HCT116 (cell line): ENCODE results near the gene ZNF862. TPM values are rescaled to one million over a fixed set of nuclear protein-coding genes. Genes with fewer than 3 reads are reported as not detected.

Experiments used
- ATAC-seq: fragments of 200-7000 bp; cut with Tn5 transposase; 2 replicates; pipeline ENCODE4 v1.9.1; 2020; ENCODE audit warnings: mild to moderate bottlenecking, moderate library complexity
- BruUV-seq: library from RNA; stranded (reverse); fragments of 400-500 nt; replicated peaks from 2 replicates; lab custom pipeline; 2021; lab: Mats Ljungman, UMichigan
- CTCF ChIA-PET: fragments of 300-600 bp; sonication (Branson Sonifier 250); formaldehyde crosslinking; loops from one replicate; lab custom pipeline; 2021; ENCODE audit warnings: antibody characterized with exemption; lab: Charles Lee
- POLR2A ChIA-PET: fragments of 300-600, 350-600 bp; sonication (Branson Sonifier 250); formaldehyde crosslinking; loops from one replicate; lab custom pipeline; 2021; ENCODE audit warnings: antibody characterized with exemption; lab: Charles Lee
- RAD21 ChIA-PET, 2 experiments: fragments of 300-600 bp; sonication (Branson Sonifier 250); formaldehyde crosslinking; loops; one replicate each; lab custom pipeline; 2023; ENCODE audit warnings: low total read pairs in 2 of 2; ENCODE audit not compliant: uncharacterized antibody in 2 of 2, unreplicated experiment in 2 of 2, low non-redundant PET in 1 of 2; lab: Charles Lee
- DNase-seq: peaks from one replicate; pipeline ENCODE4 v3.0.0-alpha.2; 2010; ENCODE audit warnings: low read depth, low spot score
- H2AFZ ChIP-seq: fragments of 200-600 bp; shearing (Covaris generic), sonication (generic); 2 replicates; pipeline ENCODE4 v1.6.1; 2017; ENCODE audit warnings: low read depth, mixed run types, mixed read lengths, antibody characterized with exemption, low read length; ENCODE audit not compliant: poor library complexity, severe bottlenecking
- H3K27ac ChIP-seq: 2 replicates; pipeline ENCODE4 v1.5.1; 2012; ENCODE audit warnings: low read depth, low read length
- H3K27me3 ChIP-seq: fragments of 200-600 bp; sonication (generic); 2 replicates; pipeline ENCODE4 v1.6.1; 2016; ENCODE audit warnings: mixed run types, low read length, mixed read lengths; ENCODE audit not compliant: insufficient read depth
- H3K36me3 ChIP-seq, 2 experiments: fragments of 200-500 bp in 1 of 2; fragments of 200-600 bp in 1 of 2; sonication (Bioruptor generic) in 1 of 2; sonication (generic) in 1 of 2; 2 replicates each; pipeline versions ENCODE4 v1.5.1 to v1.6.1; 2014 to 2016; ENCODE audit warnings: low read length in 2 of 2, inconsistent platforms in 1 of 2, mixed read lengths in 1 of 2, mixed run types in 1 of 2; ENCODE audit not compliant: insufficient read depth in 2 of 2, control insufficient read depth in 1 of 2
- H3K4me1 ChIP-seq, 2 experiments: fragments of 200-600 bp in 1 of 2; sonication (generic) in 1 of 2; 2 replicates each; pipeline versions ENCODE4 v1.5.1 to v1.6.1; 2012 to 2017; ENCODE audit warnings: low read length in 2 of 2, inconsistent platforms in 1 of 2, mild to moderate bottlenecking in 1 of 2, mixed read lengths in 1 of 2, mixed run types in 1 of 2, moderate library complexity in 1 of 2; ENCODE audit not compliant: insufficient read depth in 2 of 2, control insufficient read depth in 1 of 2
- H3K4me2 ChIP-seq: fragments of 200-600 bp; sonication (generic); 2 replicates; pipeline ENCODE4 v1.6.1; 2017; ENCODE audit warnings: mixed run types, low read length, mixed read lengths
- H3K4me3 ChIP-seq, 2 experiments: fragments of 200-600 bp in 1 of 2; sonication (generic) in 1 of 2; replicated peaks in 1 of 2; 2 replicates each; pipeline ENCODE4 v1.5.1; 2011 to 2016; ENCODE audit warnings: low read length in 2 of 2, control low read depth in 1 of 2, low read depth in 1 of 2, mild to moderate bottlenecking in 1 of 2, mixed read lengths in 1 of 2, mixed run types in 1 of 2
- H3K79me2 ChIP-seq: fragments of 200-600 bp; sonication (generic); 2 replicates; pipeline ENCODE4 v1.6.1; 2017; ENCODE audit warnings: mild to moderate bottlenecking, mixed run types, low read length, moderate library complexity, mixed read lengths; ENCODE audit not compliant: insufficient read depth
- H3K9ac ChIP-seq: fragments of 200-600 bp; sonication (generic); 2 replicates; pipeline ENCODE4 v1.6.1; 2016; ENCODE audit warnings: low read length, mixed read lengths
- H3K9me2 ChIP-seq: fragments of 200-600 bp; sonication (generic), shearing (Covaris generic); 2 replicates; pipeline ENCODE4 v1.6.1; 2017; ENCODE audit warnings: mixed run types, mild to moderate bottlenecking, moderate library complexity; ENCODE audit not compliant: insufficient read depth
- H3K9me3 ChIP-seq, 2 experiments: fragments of 200-500 bp in 1 of 2; fragments of 200-600 bp in 1 of 2; sonication (Bioruptor generic) in 1 of 2; sonication (generic) in 1 of 2; 2 replicates each; pipeline ENCODE4 v1.6.1; 2014 to 2017; ENCODE audit warnings: low read length in 2 of 2, mixed read lengths in 2 of 2, inconsistent platforms in 1 of 2, low read depth in 1 of 2, mild to moderate bottlenecking in 1 of 2, mixed run types in 1 of 2, moderate library complexity in 1 of 2; ENCODE audit not compliant: control insufficient read depth in 1 of 2, insufficient read depth in 1 of 2
- H4K20me1 ChIP-seq: fragments of 200-600 bp; sonication (generic), shearing (Covaris generic); 2 replicates; pipeline ENCODE4 v1.6.1; 2017; ENCODE audit warnings: mixed run types, mild to moderate bottlenecking, moderate library complexity; ENCODE audit not compliant: insufficient read depth
- CBX3 ChIP-seq: IDR thresholded peaks from 2 replicates; pipeline ENCODE4 v1.6.1; 2012; ENCODE audit warnings: low read depth
- CEBPB ChIP-seq: IDR thresholded peaks from 2 replicates; pipeline ENCODE4 v1.6.1; 2012; ENCODE audit warnings: low read depth
- EZH2phosphoT487 ChIP-seq: fragments of 200-600 bp; IDR thresholded peaks from 2 replicates; pipeline ENCODE4 v1.6.1; 2018; ENCODE audit warnings: antibody characterized with exemption, borderline replicate concordance
- FOSL1 ChIP-seq: IDR thresholded peaks from 2 replicates; pipeline ENCODE4 v1.6.1; 2012; ENCODE audit warnings: low read depth
- JUND ChIP-seq: IDR thresholded peaks from 2 replicates; pipeline ENCODE4 v1.6.1; 2012
- POLR2AphosphoS5 ChIP-seq: IDR thresholded peaks from 2 replicates; pipeline ENCODE4 v1.6.1; 2011; ENCODE audit warnings: mild to moderate bottlenecking, low read depth, low read length, moderate library complexity
- RAD21 ChIP-seq: IDR thresholded peaks from 2 replicates; pipeline ENCODE4 v1.6.1; 2012; ENCODE audit warnings: low read depth, mild to moderate bottlenecking
- SIN3A ChIP-seq: IDR thresholded peaks from 2 replicates; pipeline ENCODE4 v1.6.1; 2012; ENCODE audit warnings: low read depth
- SP1 ChIP-seq: IDR thresholded peaks from 2 replicates; pipeline ENCODE4 v1.6.1; 2012; ENCODE audit warnings: low read depth
- SRF ChIP-seq: IDR thresholded peaks from 2 replicates; pipeline ENCODE4 v1.6.1; 2012; ENCODE audit warnings: low read depth
- TCF7L2 ChIP-seq: IDR thresholded peaks from 2 replicates; pipeline ENCODE4 v1.7.0; 2011; ENCODE audit warnings: borderline replicate concordance, inconsistent platforms; ENCODE audit not compliant: insufficient read depth, insufficient read length; ENCODE audit errors: extremely low read depth
- YY1 ChIP-seq: IDR thresholded peaks from 2 replicates; pipeline ENCODE4 v1.6.1; 2011; ENCODE audit warnings: low read length, low read depth, moderate library complexity, mild to moderate bottlenecking; ENCODE audit not compliant: insufficient replicate concordance; ENCODE audit errors: extremely low read depth
- ZBTB33 ChIP-seq: IDR thresholded peaks from 2 replicates; pipeline ENCODE4 v1.6.1; 2011; ENCODE audit warnings: mild to moderate bottlenecking, low read length, moderate library complexity; ENCODE audit not compliant: insufficient replicate concordance; ENCODE audit errors: extremely low read depth
- ZFX ChIP-seq: fragments of 450-650 bp; IDR thresholded peaks from 2 replicates; pipeline ENCODE4 v1.6.1; 2017
- ZNF274 ChIP-seq: fragments of 200-500 bp; sonication (Bioruptor generic); IDR thresholded peaks from 2 replicates; pipeline ENCODE4 v1.6.1; 2014; ENCODE audit warnings: mild to moderate bottlenecking, low read depth, low read length, inconsistent platforms
- intact Hi-C: fragments of 100-400 bp; cut with micrococcal nuclease; formaldehyde crosslinking; loops from 2 replicates; pipeline ENCODE4 v1.10.0; 2022
- total RNA-seq: library from RNA; stranded (reverse); gene quantifications from one replicate; pipeline ENCODE4 v1.2.1, GENCODE V29; 2021; ENCODE audit not compliant: unreplicated experiment
- TF ChIP-seq, protein P1 (sequence below), 3 experiments: fragments of 200-600 bp in 1 of 3; sonication (generic) in 1 of 3; IDR thresholded peaks in 2 of 3; conservative IDR thresholded peaks in 1 of 3; 2 replicates each; pipeline ENCODE4 v1.5.1; 2012 to 2017; ENCODE audit warnings: low read depth in 2 of 3, low read length in 2 of 3, antibody characterized with exemption in 1 of 3, borderline replicate concordance in 1 of 3, control low read depth in 1 of 3, mild to moderate bottlenecking in 1 of 3, mixed read lengths in 1 of 3, mixed run types in 1 of 3, moderate library complexity in 1 of 3; ENCODE audit not compliant: insufficient read depth in 1 of 3
- TF ChIP-seq, protein P2 (sequence below): IDR thresholded peaks from 2 replicates; pipeline ENCODE4 v1.6.1; 2012

The ZNF862 gene
- total RNA-seq, 1 experiment from 2014 or later = 8.5 TPM

DNA sequence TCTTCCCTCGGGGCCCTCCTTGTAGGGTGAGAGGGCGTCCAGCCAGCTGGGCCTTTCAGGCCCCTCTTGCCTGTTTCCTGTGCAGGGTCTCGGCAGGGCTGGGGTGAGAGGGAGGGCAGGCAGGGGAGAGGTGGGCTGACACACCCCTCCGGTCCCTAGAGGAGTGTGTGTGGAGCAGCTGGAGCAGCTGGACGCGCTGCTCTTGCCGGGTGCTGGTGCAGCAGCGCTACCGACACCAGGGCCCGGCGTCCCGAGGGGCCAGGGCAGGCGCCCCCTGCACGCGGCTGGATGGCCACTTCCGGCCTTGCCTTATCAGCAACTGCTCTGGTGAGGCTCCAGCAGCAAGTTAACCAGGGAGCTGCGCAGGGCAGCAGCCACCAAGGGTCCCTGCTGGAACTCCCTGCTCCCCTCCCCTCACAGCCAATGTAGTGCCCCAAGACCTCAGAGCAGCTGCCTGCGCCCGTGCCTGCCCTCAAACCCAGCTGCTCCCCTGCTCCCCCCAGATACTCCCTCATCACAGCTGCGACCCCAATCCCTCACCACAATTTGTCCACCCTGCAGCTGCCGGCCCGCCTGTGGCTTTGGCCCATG lies 15.7 kb upstream of the ZNF862 start:
- H3K9ac ChIP-seq = no peak overlapping the region
- CTCF ChIA-PET = no interaction called here

DNA sequence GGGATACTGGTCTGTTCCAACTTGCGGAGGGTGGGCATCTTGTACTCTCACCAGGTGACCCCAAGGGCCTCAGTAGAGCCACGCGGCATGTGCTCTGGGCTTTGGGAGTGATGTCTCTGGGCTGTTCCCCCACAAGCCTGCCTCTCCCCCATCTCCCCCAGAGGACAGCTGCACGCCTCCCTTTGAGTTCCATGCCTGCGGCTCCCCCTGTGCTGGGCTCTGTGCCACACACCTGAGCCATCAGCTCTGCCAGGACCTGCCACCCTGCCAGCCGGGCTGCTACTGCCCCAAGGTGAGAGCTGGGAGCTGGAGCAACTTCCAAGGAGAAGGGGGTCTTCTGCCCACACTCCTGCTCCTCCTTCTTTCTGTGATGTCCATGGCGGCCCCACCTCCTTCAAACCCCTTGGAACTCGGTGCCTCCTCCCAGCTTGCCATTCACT lies 15.0 kb upstream of the ZNF862 start:
- DNase-seq (no peak), ATAC-seq (no peak)
- Histone ChIP-seq H3K9me3 (no peaks in the 10 kb centered on the region), H2AFZ (no peak overlapping the region), H3K9me2 (no peaks in the 10 kb centered on the region), H3K4me3 (no peak overlapping the region), H4K20me1 (no peaks in the 10 kb centered on the region), H3K4me2 (no peak overlapping the region), H3K27ac (no peak overlapping the region), H3K27me3 (no peaks in the 10 kb centered on the region), H3K4me1 (no peaks in the 10 kb centered on the region), H3K36me3 (no peaks in the 10 kb centered on the region), H3K79me2 (no peaks in the 10 kb centered on the region), H3K9ac (no peak overlapping the region)
- POLR2A ChIA-PET = interaction anchor here (0.5 kb wide), 1 partner anchor 189 kb away, joined by 3 read pairs; no protein-coding TSS in a partner anchor
- RAD21 ChIA-PET = no interaction called here
- CTCF ChIA-PET = no interaction called here
- no TSS peak for BruUV-seq
- intact Hi-C loops = no loop called here
- TF ChIP-seq CEBPB (no peak), CBX3 (no peak), FOSL1 (no peak), RAD21 (no peak), ZNF274 (no peak), YY1 (no peak), TCF7L2 (no peak), SIN3A (no peak), ZFX (no peak), JUND (no peak), SRF (no peak), ZBTB33 (no peak)
- TF ChIP-seq, protein P1, sequence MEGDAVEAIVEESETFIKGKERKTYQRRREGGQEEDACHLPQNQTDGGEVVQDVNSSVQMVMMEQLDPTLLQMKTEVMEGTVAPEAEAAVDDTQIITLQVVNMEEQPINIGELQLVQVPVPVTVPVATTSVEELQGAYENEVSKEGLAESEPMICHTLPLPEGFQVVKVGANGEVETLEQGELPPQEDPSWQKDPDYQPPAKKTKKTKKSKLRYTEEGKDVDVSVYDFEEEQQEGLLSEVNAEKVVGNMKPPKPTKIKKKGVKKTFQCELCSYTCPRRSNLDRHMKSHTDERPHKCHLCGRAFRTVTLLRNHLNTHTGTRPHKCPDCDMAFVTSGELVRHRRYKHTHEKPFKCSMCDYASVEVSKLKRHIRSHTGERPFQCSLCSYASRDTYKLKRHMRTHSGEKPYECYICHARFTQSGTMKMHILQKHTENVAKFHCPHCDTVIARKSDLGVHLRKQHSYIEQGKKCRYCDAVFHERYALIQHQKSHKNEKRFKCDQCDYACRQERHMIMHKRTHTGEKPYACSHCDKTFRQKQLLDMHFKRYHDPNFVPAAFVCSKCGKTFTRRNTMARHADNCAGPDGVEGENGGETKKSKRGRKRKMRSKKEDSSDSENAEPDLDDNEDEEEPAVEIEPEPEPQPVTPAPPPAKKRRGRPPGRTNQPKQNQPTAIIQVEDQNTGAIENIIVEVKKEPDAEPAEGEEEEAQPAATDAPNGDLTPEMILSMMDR (IDR thresholded peaks at IDR 0.05 in 2 of 3, conservative IDR thresholded peaks at IDR 0.05 in 1 of 3; ENCODE audit: borderline replicate concordance in 1 of 3, insufficient read depth in 1 of 3, low read depth in 2 of 3, low read length in 2 of 3) = no peak

More for the DNA sequence above, 15.7 kb upstream of the ZNF862 start:
- no peak for ATAC-seq
- Histone ChIP-seq H3K4me2 (no peak overlapping the region), H3K9me2 (no peaks in the 10 kb centered on the region), H2AFZ (no peak overlapping the region), H4K20me1 (no peaks in the 10 kb centered on the region), H3K9me3 (no peaks in the 10 kb centered on the region), H3K4me3 (no peak overlapping the region), H3K79me2 (no peaks in the 10 kb centered on the region), H3K27ac (no peak overlapping the region), H3K4me1 (no peaks in the 10 kb centered on the region), H3K27me3 (no peaks in the 10 kb centered on the region), H3K36me3 (no peaks in the 10 kb centered on the region)
- BruUV-seq = no TSS peak
- RAD21 ChIA-PET = no interaction called here
- POLR2A ChIA-PET = no interaction called here
- no peak for DNase-seq
- TF ChIP-seq EZH2phosphoT487 (no peak), SP1 (no peak), SIN3A (no peak), POLR2AphosphoS5 (no peak), CEBPB (no peak)
- TF ChIP-seq, protein P2, sequence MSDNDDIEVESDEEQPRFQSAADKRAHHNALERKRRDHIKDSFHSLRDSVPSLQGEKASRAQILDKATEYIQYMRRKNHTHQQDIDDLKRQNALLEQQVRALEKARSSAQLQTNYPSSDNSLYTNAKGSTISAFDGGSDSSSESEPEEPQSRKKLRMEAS = no peak
- intact Hi-C loops = no loop called here
